ENCODE measurements around the gene SLC13A3.
A peak's percentile ranks its signal among the peaks of the same experiment; 100 is the strongest.

Gene SLC13A3

GRCh38 chr20:46545827-46546138 lies 105.5 kb downstream of the SLC13A3 start:
- no peak for DNase-seq (ENCODE audit: low read depth in 1 of 2, low spot score in 1 of 2)
- Histone ChIP-seq H3K27ac (replicated peaks) (peak overlapping the region; percentile 40), H3K27me3 (ENCODE audit: insufficient read depth, poor library complexity, severe bottlenecking) (no peaks in the 10 kb centered on the region), H3K4me3 (replicated peaks; ENCODE audit: insufficient read depth, low read length) (no peak overlapping the region)
- no peak for TF ChIP-seq POLR2AphosphoS5 (IDR thresholded peaks at IDR 0.05; ENCODE audit: low read depth)
- TF ChIP-seq SPI1 (IDR thresholded peaks at IDR 0.05; ENCODE audit: borderline replicate concordance, low read depth): no peak
- TF ChIP-seq GABPA (IDR thresholded peaks at IDR 0.05; ENCODE audit: low read depth): no peak
- TF ChIP-seq, protein P1, sequence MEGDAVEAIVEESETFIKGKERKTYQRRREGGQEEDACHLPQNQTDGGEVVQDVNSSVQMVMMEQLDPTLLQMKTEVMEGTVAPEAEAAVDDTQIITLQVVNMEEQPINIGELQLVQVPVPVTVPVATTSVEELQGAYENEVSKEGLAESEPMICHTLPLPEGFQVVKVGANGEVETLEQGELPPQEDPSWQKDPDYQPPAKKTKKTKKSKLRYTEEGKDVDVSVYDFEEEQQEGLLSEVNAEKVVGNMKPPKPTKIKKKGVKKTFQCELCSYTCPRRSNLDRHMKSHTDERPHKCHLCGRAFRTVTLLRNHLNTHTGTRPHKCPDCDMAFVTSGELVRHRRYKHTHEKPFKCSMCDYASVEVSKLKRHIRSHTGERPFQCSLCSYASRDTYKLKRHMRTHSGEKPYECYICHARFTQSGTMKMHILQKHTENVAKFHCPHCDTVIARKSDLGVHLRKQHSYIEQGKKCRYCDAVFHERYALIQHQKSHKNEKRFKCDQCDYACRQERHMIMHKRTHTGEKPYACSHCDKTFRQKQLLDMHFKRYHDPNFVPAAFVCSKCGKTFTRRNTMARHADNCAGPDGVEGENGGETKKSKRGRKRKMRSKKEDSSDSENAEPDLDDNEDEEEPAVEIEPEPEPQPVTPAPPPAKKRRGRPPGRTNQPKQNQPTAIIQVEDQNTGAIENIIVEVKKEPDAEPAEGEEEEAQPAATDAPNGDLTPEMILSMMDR (IDR thresholded peaks at IDR 0.05; ENCODE audit: insufficient read depth, low read length): no peak
- TF ChIP-seq REST (IDR thresholded peaks at IDR 0.05; ENCODE audit: insufficient replicate concordance, low read depth): no peak

GRCh38 chr20:46545077-46545826 lies 106.0 kb downstream of the SLC13A3 start:
- TF ChIP-seq POLR2AphosphoS5 (IDR thresholded peaks at IDR 0.05; ENCODE audit: low read depth) (peak; percentile 90), REST (IDR thresholded peaks at IDR 0.05; ENCODE audit: insufficient replicate concordance, low read depth) (no peak), GABPA (IDR thresholded peaks at IDR 0.05; ENCODE audit: low read depth) (peak; percentile 51; the same call in 1 of the 2 replicates), SPI1 (IDR thresholded peaks at IDR 0.05; ENCODE audit: borderline replicate concordance, low read depth) (peak; percentile 70)
- TF ChIP-seq, protein P1 (IDR thresholded peaks at IDR 0.05; ENCODE audit: insufficient read depth, low read length): no peak
- no peak overlapping the region for H3K4me3 ChIP-seq (replicated peaks; ENCODE audit: insufficient read depth, low read length)
- H3K27ac ChIP-seq (replicated peaks): peak overlapping the region; percentile 40
- H3K27me3 ChIP-seq (ENCODE audit: insufficient read depth, poor library complexity, severe bottlenecking): peaks cover 2% of the 10 kb centered on the region
- DNase-seq (ENCODE audit: low read depth in 1 of 2, low spot score in 1 of 2): peak; percentile 95 to 97

GRCh38 chr20:46544576-46544975 lies 106.7 kb downstream of the SLC13A3 start:
- peak overlapping the region; percentile 34 for H3K27ac ChIP-seq (replicated peaks)
- H3K4me3 ChIP-seq (replicated peaks; ENCODE audit: insufficient read depth, low read length): no peak overlapping the region
- H3K27me3 ChIP-seq (ENCODE audit: insufficient read depth, poor library complexity, severe bottlenecking): peaks cover 5% of the 10 kb centered on the region

More at GRCh38 chr20:46544576-46544975, 106.7 kb downstream of the SLC13A3 start:
- DNase-seq (ENCODE audit: low read depth in 1 of 2, low spot score in 1 of 2): peak in 1 of 2 experiments; percentile 9
- TF ChIP-seq, protein P1 (IDR thresholded peaks at IDR 0.05; ENCODE audit: insufficient read depth, low read length): no peak
- TF ChIP-seq SPI1 (IDR thresholded peaks at IDR 0.05; ENCODE audit: borderline replicate concordance, low read depth) (no peak), REST (IDR thresholded peaks at IDR 0.05; ENCODE audit: insufficient replicate concordance, low read depth) (no peak), POLR2AphosphoS5 (IDR thresholded peaks at IDR 0.05; ENCODE audit: low read depth) (no peak), GABPA (IDR thresholded peaks at IDR 0.05; ENCODE audit: low read depth) (no peak)

Data from HL-60 (cell line).